Transverse colon (tissue), 4 donors: ENCODE data around the gene OVAAL. TPM values are rescaled to one million over a fixed set of nuclear protein-coding genes. Genes with fewer than 3 reads are reported as not detected.

Source experiments
- DNase-seq: peaks from one replicate; pipeline ENCODE4 v3.0.0-alpha.2; 2019
- H3K27ac ChIP-seq, 4 donors: fragments of 200-600 bp; sonication (generic); 2 replicates each; pipeline ENCODE4 v1.5.1; 2016 to 2018; ENCODE audit warnings: inconsistent platforms in 4 of 4
- H3K27me3 ChIP-seq: fragments of 200-600 bp; sonication (generic); 2 replicates; pipeline ENCODE4 v1.5.1; 2017; ENCODE audit warnings: inconsistent platforms
- H3K36me3 ChIP-seq, 4 donors: fragments of 200-600 bp; sonication (generic); 2 replicates each; pipeline ENCODE4 v1.5.1; 2017 to 2019; ENCODE audit warnings: inconsistent platforms in 4 of 4
- H3K4me1 ChIP-seq, 4 donors: fragments of 200-600 bp; sonication (generic); 2 replicates each; pipeline ENCODE4 v1.5.1; 2017 to 2020; ENCODE audit warnings: inconsistent platforms in 4 of 4
- H3K4me3 ChIP-seq, 4 donors: fragments of 200-600 bp; sonication (generic); 1 replicate in 1 of 4; 2 replicates in 3 of 4; pipeline versions ENCODE4 v1.5.1 to v1.6.1; 2017 to 2019; ENCODE audit warnings: inconsistent platforms in 4 of 4
- H3K9me3 ChIP-seq, 2 donors: fragments of 200-600 bp; sonication (generic); 2 replicates each; pipeline ENCODE4 v1.5.1; 2017 to 2019; ENCODE audit warnings: inconsistent platforms in 2 of 2
- EP300 ChIP-seq: sonication (generic); formaldehyde crosslinking; IDR thresholded peaks from one replicate; pipeline ENCODE4 v1.6.1; 2017; ENCODE audit warnings: antibody characterized with exemption, low read depth
- POLR2A ChIP-seq: fragments of 450-650 bp; IDR thresholded peaks from one replicate; pipeline ENCODE4 v1.6.1; 2016; ENCODE audit warnings: antibody characterized with exemption, mild to moderate bottlenecking, moderate library complexity
- POLR2AphosphoS5 ChIP-seq, 3 donors: sonication (generic); formaldehyde crosslinking; IDR thresholded peaks; one replicate each; pipeline ENCODE4 v1.6.1; 2016; ENCODE audit warnings: antibody characterized with exemption in 3 of 3
- WGBS, 2 donors: methylation state at CpG; one replicate each; pipeline ENCODE4 v1.1.5; 2018; ENCODE audit warnings: low coverage in 1 of 2; 5-methylcytosine and 5-hydroxymethylcytosine counted together
- in situ Hi-C, 4 donors: fragments of 200-750 bp; cut with MboI; loops; one replicate each; pipeline versions ENCODE4 v1.15.0 to v1.15.1; 2017; ENCODE audit warnings: low sequenced_read_pairs in 3 of 4, low pct_ligation_motif_present in 1 of 4, low pct_unique_long_range_greater_than_20kb in 1 of 4
- intact Hi-C: fragments of 100-400 bp; cut with DNase I; formaldehyde crosslinking; loops from one replicate; pipeline ENCODE4 v1.15.1; 2023; ENCODE audit warnings: low total_unique reads
- total RNA-seq, 4 donors: library from RNA; depleted of rRNA; stranded (reverse); fragments of >200 nt; gene quantifications; one replicate each; pipeline ENCODE4 v1.1.0, GENCODE V29; 2016
- TF ChIP-seq, protein P1 (sequence below), 5 experiments: fragments of 200-600 bp in 3 of 5; fragments of 450-650 bp in 2 of 5; sonication (generic) in 3 of 5; IDR thresholded peaks; 1 replicate in 2 of 5; 2 replicates in 3 of 5; pipeline ENCODE4 v1.5.1; 2016 to 2017; ENCODE audit warnings: antibody characterized with exemption in 5 of 5, inconsistent platforms in 3 of 5, mild to moderate bottlenecking in 2 of 5, moderate library complexity in 1 of 5

Gene OVAAL
- under 1 TPM in 1 of 4 donors, not detected in 3; 0.41 TPM for total RNA-seq

DNA sequence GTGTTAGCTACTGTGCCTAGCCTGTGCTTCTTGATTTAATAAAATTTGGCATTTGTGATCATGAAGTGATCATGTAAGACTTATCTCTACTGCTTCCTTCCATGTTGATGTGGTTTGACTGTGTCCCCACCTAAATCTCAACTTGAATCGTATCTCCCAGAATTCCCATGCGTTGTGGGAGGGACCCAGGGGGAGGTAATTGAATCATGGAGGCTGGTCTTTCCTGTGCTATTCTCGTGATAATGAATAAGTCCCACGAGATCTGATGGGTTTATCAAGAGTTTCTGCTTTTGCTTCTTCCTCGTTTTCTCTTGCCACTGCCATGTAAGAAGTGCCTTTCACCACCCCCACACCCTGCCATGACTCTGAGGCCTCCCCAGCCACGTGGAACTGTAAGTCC lies at the start of gene OVAAL:
TSS of gene OVAAL (plus strand) at position 301 of the 400 bp plus-strand sequence.
- peaks cover 0 to 21% (median 14%) of the 10 kb centered on the region in 4 donors for H3K4me1 ChIP-seq
- peak within 1 kb of the TSS; percentile 54 to 69 (median 60) for H3K27ac ChIP-seq
- TF ChIP-seq POLR2A: no peak
- TF ChIP-seq POLR2AphosphoS5 (IDR thresholded peaks at IDR 0.05): no peak
- TF ChIP-seq, protein P1, sequence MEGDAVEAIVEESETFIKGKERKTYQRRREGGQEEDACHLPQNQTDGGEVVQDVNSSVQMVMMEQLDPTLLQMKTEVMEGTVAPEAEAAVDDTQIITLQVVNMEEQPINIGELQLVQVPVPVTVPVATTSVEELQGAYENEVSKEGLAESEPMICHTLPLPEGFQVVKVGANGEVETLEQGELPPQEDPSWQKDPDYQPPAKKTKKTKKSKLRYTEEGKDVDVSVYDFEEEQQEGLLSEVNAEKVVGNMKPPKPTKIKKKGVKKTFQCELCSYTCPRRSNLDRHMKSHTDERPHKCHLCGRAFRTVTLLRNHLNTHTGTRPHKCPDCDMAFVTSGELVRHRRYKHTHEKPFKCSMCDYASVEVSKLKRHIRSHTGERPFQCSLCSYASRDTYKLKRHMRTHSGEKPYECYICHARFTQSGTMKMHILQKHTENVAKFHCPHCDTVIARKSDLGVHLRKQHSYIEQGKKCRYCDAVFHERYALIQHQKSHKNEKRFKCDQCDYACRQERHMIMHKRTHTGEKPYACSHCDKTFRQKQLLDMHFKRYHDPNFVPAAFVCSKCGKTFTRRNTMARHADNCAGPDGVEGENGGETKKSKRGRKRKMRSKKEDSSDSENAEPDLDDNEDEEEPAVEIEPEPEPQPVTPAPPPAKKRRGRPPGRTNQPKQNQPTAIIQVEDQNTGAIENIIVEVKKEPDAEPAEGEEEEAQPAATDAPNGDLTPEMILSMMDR (IDR thresholded peaks at IDR 0.05): no peak
- TF ChIP-seq EP300: no peak
- in situ Hi-C loops: no loop called here
- no peak within 1 kb of the TSS for H3K4me3 ChIP-seq
- H3K27me3 ChIP-seq: no peaks in the 10 kb centered on the region
- no peaks in the 10 kb centered on the region for H3K36me3 ChIP-seq
- no peaks in the 10 kb centered on the region for H3K9me3 ChIP-seq
- intact Hi-C loops: no loop called here
- WGBS, 2 donors: 82 to 96% methylated on average over 5 to 6 of the region's 6 CpGs
- no peak for DNase-seq

DNA sequence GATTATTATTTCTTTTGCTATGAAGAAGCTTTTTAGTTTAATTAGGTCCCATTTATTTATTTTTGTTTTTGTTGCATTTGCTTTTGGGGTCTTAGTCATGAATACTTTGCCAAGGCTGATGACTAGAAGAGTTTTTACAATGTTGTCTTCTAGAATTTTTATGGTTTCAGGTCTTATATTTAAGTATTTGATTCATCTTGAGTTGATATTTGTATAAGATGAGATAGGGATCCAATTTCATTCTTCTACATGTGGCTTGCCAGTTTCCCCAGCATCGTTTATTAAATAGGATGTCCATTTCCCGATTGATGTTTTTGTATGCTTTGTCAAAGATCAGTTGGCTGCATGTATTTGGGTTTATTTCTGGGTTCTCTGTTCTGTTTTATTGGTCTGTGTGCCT lies 47.9 kb upstream of the OVAAL start:
- no peaks in the 10 kb centered on the region for H3K27me3 ChIP-seq
- H3K9me3 ChIP-seq: no peaks in the 10 kb centered on the region
- intact Hi-C loops (no loop called here), in situ Hi-C loops (loop anchor here (10.0 to 25.0 kb wide), 3 partner anchors 344 to 654 kb away; no protein-coding TSS in a partner anchor)
- H3K4me1 ChIP-seq: peaks cover 0 to 4% (median 0%) of the 10 kb centered on the region in 4 donors
- DNase-seq: no peak
- 95 to 100% methylated on average over 2 of the region's 2 CpGs for WGBS, 2 donors
- TF ChIP-seq EP300: no peak
- TF ChIP-seq POLR2AphosphoS5 (IDR thresholded peaks at IDR 0.05): no peak
- no peak for TF ChIP-seq POLR2A
- H3K4me3 ChIP-seq: no peak overlapping the region
- H3K27ac ChIP-seq: no peak overlapping the region
- no peaks in the 10 kb centered on the region for H3K36me3 ChIP-seq

DNA sequence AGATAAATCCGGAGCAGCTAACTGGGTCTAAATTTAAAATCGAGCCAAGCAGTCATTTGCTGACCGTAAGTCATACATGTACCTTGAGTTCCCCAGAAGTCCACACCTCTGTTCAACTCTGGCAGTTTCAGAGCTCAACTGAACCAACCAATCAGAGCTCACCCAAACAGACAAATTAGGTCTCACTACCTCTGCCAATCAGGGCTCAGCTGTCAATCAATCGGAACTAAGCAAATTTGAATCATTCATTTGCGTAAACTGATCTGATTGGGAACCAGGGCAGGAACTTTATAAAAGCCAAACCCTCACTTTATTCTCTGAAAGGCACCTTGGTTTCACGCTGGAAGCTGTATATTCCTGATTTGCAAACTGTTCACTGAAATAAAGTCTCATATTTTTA lies 45.2 kb upstream of the OVAAL start:
- intact Hi-C loops: no loop called here
- H3K4me3 ChIP-seq: no peak overlapping the region
- no peaks in the 10 kb centered on the region for H3K9me3 ChIP-seq
- H3K27me3 ChIP-seq: no peaks in the 10 kb centered on the region
- no peak overlapping the region for H3K27ac ChIP-seq
- no peak for DNase-seq
- H3K4me1 ChIP-seq: peaks cover 0 to 8% (median 0%) of the 10 kb centered on the region in 4 donors
- no peak for TF ChIP-seq POLR2AphosphoS5 (IDR thresholded peaks at IDR 0.05)
- no peak for TF ChIP-seq EP300
- TF ChIP-seq POLR2A: no peak
- TF ChIP-seq, protein P1 (IDR thresholded peaks at IDR 0.05): no peak
- in situ Hi-C loops: loop anchor here (10.0 to 25.0 kb wide), 3 partner anchors 341 to 651 kb away; no protein-coding TSS in a partner anchor
- 79 to 80% methylated on average over 5 to 6 of the region's 6 CpGs for WGBS, 2 donors
- no peaks in the 10 kb centered on the region for H3K36me3 ChIP-seq

DNA sequence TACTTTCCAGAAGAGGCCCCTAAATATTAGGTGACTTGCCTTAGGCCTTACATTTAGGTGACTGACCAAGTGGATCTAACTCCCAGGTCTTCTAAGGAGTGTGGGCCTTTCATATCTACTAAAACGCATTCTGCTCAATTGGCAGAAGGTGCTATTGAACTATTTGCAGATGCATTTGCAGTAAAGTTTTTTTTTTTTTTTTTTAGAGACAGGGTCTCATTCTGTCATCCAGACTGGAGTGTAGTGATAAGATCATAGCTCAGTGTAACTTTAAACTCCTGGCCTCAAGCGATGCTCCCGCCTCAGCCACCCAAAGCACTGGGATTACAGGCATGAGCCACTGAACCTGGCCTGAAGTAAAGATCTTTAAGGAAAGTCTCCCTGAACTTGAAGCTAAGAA lies 43.4 kb upstream of the OVAAL start:
- Histone ChIP-seq H3K9me3 (no peaks in the 10 kb centered on the region), H3K4me1 (peaks cover 0 to 8% (median 0%) of the 10 kb centered on the region in 4 donors), H3K36me3 (no peaks in the 10 kb centered on the region), H3K4me3 (no peak overlapping the region), H3K27me3 (no peaks in the 10 kb centered on the region), H3K27ac (no peak overlapping the region)
- 49 to 56% methylated on average over 3 of the region's 3 CpGs for WGBS, 2 donors
- no peak for DNase-seq
- no peak for TF ChIP-seq POLR2AphosphoS5 (IDR thresholded peaks at IDR 0.05)
- in situ Hi-C loops (loop anchor here (5.0 to 25.0 kb wide), 4 partner anchors 339 to 649 kb away; no protein-coding TSS in a partner anchor), intact Hi-C loops (loop anchor here (5.0 kb wide), 1 partner anchor 347 kb away; no protein-coding TSS in a partner anchor)

DNA sequence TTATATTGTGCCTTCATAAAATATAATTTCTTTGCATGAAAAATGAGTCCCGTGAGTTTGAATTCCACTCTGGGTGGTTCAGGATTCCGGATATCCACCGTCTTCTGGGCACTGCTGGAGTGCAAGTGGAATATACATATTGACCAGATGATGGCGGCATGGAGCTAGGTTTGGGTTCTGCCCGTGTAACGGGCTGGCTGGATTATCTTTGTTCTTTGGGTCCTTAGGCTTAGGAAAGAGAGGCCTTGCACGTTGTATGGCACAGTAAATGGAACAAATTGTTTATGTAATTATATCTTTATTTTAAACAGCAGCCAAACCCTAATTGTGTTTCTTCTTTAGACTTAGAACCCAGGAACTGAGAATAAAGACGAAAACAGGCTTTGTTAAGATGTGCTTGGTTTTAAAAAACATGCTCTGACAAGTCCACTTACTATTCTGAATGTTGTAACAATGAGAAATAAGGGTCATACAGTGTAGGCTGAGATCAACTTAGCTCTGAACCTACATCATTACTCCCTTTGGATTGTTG lies 42.8 kb upstream of the OVAAL start:
- peak; percentile 62 for DNase-seq
- no peak overlapping the region for H3K27ac ChIP-seq
- no peak for TF ChIP-seq POLR2A
- TF ChIP-seq, protein P1 (IDR thresholded peaks at IDR 0.05): peak; percentile 74 to 85 (median 80)
- no peaks in the 10 kb centered on the region for H3K36me3 ChIP-seq
- peaks cover 0 to 8% (median 0%) of the 10 kb centered on the region in 4 donors for H3K4me1 ChIP-seq
- in situ Hi-C loops: loop anchor here (5.0 to 25.0 kb wide), 4 partner anchors 339 to 649 kb away; no protein-coding TSS in a partner anchor
- intact Hi-C loops: loop anchor here (5.0 kb wide), 1 partner anchor 346 kb away; no protein-coding TSS in a partner anchor
- 11 to 24% methylated on average over 3 to 8 of the region's 8 CpGs for WGBS, 2 donors
- no peaks in the 10 kb centered on the region for H3K27me3 ChIP-seq
- no peak overlapping the region for H3K4me3 ChIP-seq
- no peaks in the 10 kb centered on the region for H3K9me3 ChIP-seq
